Measurements from ENCODE around the gene C16orf54.
"Not testable (repeated sequence)": the region's sequence is repeated elsewhere in the genome, so short reads cannot be mapped to it uniquely, and the experiment has no call there.

The C16orf54 gene

GRCh38 chr16:29767062-29767461 is 21.3 kb upstream of the C16orf54 start:
- no peak for DNase-seq

GRCh38 chr16:29766571-29766970 is 20.8 kb upstream of the C16orf54 start:
- no peak for DNase-seq

- DNase-seq, result peak; percentile 92
Observed at GRCh38 chr16:29765167-29766032, 19.6 kb upstream of the C16orf54 start.

GRCh38 chr16:29763326-29763725 is 17.5 kb upstream of the C16orf54 start:
- DNase-seq, result no peak

- no peak for DNase-seq
Observed at GRCh38 chr16:29761882-29762281, 16.1 kb upstream of the C16orf54 start.

- DNase-seq, result not testable (repeated sequence)
Observed at GRCh38 chr16:29761280-29761651, 15.5 kb upstream of the C16orf54 start.

- DNase-seq, result no peak
Observed at GRCh38 chr16:29760567-29761279, 14.9 kb upstream of the C16orf54 start.

- no peak for DNase-seq
Observed at GRCh38 chr16:29757950-29758466, 12.2 kb upstream of the C16orf54 start.

GRCh38 chr16:29757086-29757485 is 11.3 kb upstream of the C16orf54 start:
- not testable (repeated sequence) for DNase-seq

GRCh38 chr16:29756654-29757053 is 10.9 kb upstream of the C16orf54 start:
- DNase-seq, result no peak

- DNase-seq, result no peak
Observed at GRCh38 chr16:29753516-29753915, 7.7 kb upstream of the C16orf54 start.

GRCh38 chr16:29748760-29749149 is 3.0 kb upstream of the C16orf54 start:
- DNase-seq, result not testable (repeated sequence)

GRCh38 chr16:29747947-29748759 is 2.4 kb upstream of the C16orf54 start:
- no peak for DNase-seq

GRCh38 chr16:29746518-29746917 is 728 bp upstream of the C16orf54 start:
- not testable (repeated sequence) for DNase-seq

- DNase-seq, result no peak
Observed at GRCh38 chr16:29745121-29745852, 503 bp downstream of the C16orf54 start.

- no peak for DNase-seq
Observed at GRCh38 chr16:29744541-29745101, 1.2 kb downstream of the C16orf54 start.

GRCh38 chr16:29743827-29744531 is 1.8 kb downstream of the C16orf54 start:
- DNase-seq, result no peak

GRCh38 chr16:29743475-29743826 is 2.3 kb downstream of the C16orf54 start:
- no peak for DNase-seq

- no peak for DNase-seq
Observed at GRCh38 chr16:29742683-29743275, 3.0 kb downstream of the C16orf54 start.

- DNase-seq, result not testable (repeated sequence)
Observed at GRCh38 chr16:29740630-29741015, 5.2 kb downstream of the C16orf54 start.
